ENCODE results near the gene MRAS.
A peak's percentile ranks its signal among the peaks of the same experiment; 100 is the strongest.
"Not testable (repeated sequence)": the region's sequence is repeated elsewhere in the genome, so short reads cannot be mapped to it uniquely, and the experiment has no call there.

The MRAS gene

GRCh38 chr3:138394686-138395085 lies 46.3 kb downstream of the MRAS start:
- DNase-seq: peak; percentile 3

GRCh38 chr3:138395865-138396751 lies 47.7 kb downstream of the MRAS start:
- no peak for DNase-seq

- no peak for DNase-seq
Measured at GRCh38 chr3:138396752-138397410, 48.5 kb downstream of the MRAS start.

GRCh38 chr3:138397983-138398382 lies 49.6 kb downstream of the MRAS start:
- no peak for DNase-seq

- no peak for DNase-seq
Measured at GRCh38 chr3:138398791-138399575, 50.6 kb downstream of the MRAS start.

- DNase-seq: no peak
Measured at GRCh38 chr3:138399766-138400165, 51.4 kb downstream of the MRAS start.

GRCh38 chr3:138400651-138401070 lies 52.3 kb downstream of the MRAS start:
- DNase-seq: no peak

GRCh38 chr3:138401834-138402233 lies 53.5 kb downstream of the MRAS start:
- no peak for DNase-seq

GRCh38 chr3:138404121-138404520 lies 55.7 kb downstream of the MRAS start:
- DNase-seq: peak; percentile 35

- no peak for DNase-seq
Measured at GRCh38 chr3:138405001-138405400, 56.6 kb downstream of the MRAS start.

GRCh38 chr3:138405486-138405885 lies 57.1 kb downstream of the MRAS start:
- no peak for DNase-seq

- DNase-seq: no peak
Measured at GRCh38 chr3:138406606-138407005, 58.2 kb downstream of the MRAS start.

- DNase-seq: no peak
Measured at GRCh38 chr3:138407236-138407907, 59.0 kb downstream of the MRAS start.

GRCh38 chr3:138408751-138409570 lies 60.6 kb downstream of the MRAS start:
- DNase-seq: no peak

- no peak for DNase-seq
Measured at GRCh38 chr3:138412821-138413551, 64.6 kb downstream of the MRAS start.

GRCh38 chr3:138416236-138416635 lies 67.9 kb downstream of the MRAS start:
- DNase-seq: not testable (repeated sequence)

- peak; percentile 80 for DNase-seq
Measured at GRCh38 chr3:138417559-138417982, 69.2 kb downstream of the MRAS start.

- DNase-seq: no peak
Measured at GRCh38 chr3:138418601-138419206, 70.3 kb downstream of the MRAS start.

GRCh38 chr3:138423316-138423715 lies 74.9 kb downstream of the MRAS start:
- DNase-seq: no peak

- DNase-seq: no peak
Measured at GRCh38 chr3:138424323-138424722, 75.9 kb downstream of the MRAS start.

- DNase-seq: no peak
Measured at GRCh38 chr3:138426211-138426610, 77.8 kb downstream of the MRAS start.
